IMR-90 (cell line): Measurements from ENCODE around the gene NDRG2. TPM values are rescaled to one million over a fixed set of nuclear protein-coding genes. Genes with fewer than 3 reads are reported as not detected.

Experiments used
- ATAC-seq: fragments of 200-7000 bp; cut with Tn5 transposase; 2 replicates; pipeline ENCODE4 v1.9.1; 2020; ENCODE audit warnings: low read depth, mild to moderate bottlenecking, moderate library complexity
- BruUV-seq: library from RNA; stranded (reverse); fragments of 400-500 nt; replicated peaks from 2 replicates; lab custom pipeline; 2021; lab: Mats Ljungman, UMichigan
- CTCF ChIA-PET: fragments of 300-600 bp; formaldehyde crosslinking; extraction: SDS; loops from one replicate; lab custom pipeline; 2021; ENCODE audit warnings: antibody characterized with exemption; lab: Yijun Ruan, JAX
- POLR2A ChIA-PET: fragments of 300-600 bp; sonication (Branson Sonifier 250); formaldehyde crosslinking; loops from one replicate; lab custom pipeline; 2022; ENCODE audit warnings: antibody characterized with exemption; ENCODE audit not compliant: unreplicated experiment; lab: Charles Lee
- DNase-seq: peaks from one replicate; pipeline ENCODE4 v3.0.0; 2013
- H2AFZ ChIP-seq: replicated peaks from 2 replicates; pipeline ENCODE3; 2013; ENCODE audit warnings: low read length, mild to moderate bottlenecking; ENCODE audit not compliant: poor library complexity
- H2AK5ac ChIP-seq: 2 replicates; pipeline ENCODE4 v1.6.1; 2013; ENCODE audit warnings: low read depth, low read length, inconsistent platforms
- H2AK9ac ChIP-seq: replicated peaks from 2 replicates; pipeline ENCODE3; 2013; ENCODE audit warnings: mild to moderate bottlenecking, low read depth, low read length, moderate library complexity; ENCODE audit not compliant: poor library complexity
- H2BK120ac ChIP-seq: 2 replicates; pipeline ENCODE4 v1.6.1; 2013; ENCODE audit warnings: low read depth, low read length, inconsistent platforms
- H2BK15ac ChIP-seq: 3 replicates; pipeline ENCODE4 v1.6.1; 2013; ENCODE audit warnings: low read depth, low read length, inconsistent platforms
- H2BK20ac ChIP-seq: 2 replicates; pipeline ENCODE4 v1.6.1; 2013; ENCODE audit warnings: low read depth, mild to moderate bottlenecking, inconsistent platforms, low read length, moderate library complexity
- H2BK5ac ChIP-seq: 2 replicates; pipeline ENCODE4 v1.6.1; 2013; ENCODE audit warnings: mild to moderate bottlenecking, low read depth, low read length, inconsistent platforms; ENCODE audit not compliant: poor library complexity, severe bottlenecking
- H3K14ac ChIP-seq: replicated peaks from 2 replicates; pipeline ENCODE4 v1.6.1; 2013; ENCODE audit warnings: low read depth, low read length, inconsistent platforms
- H3K18ac ChIP-seq: 2 replicates; pipeline ENCODE4 v1.6.1; 2013; ENCODE audit warnings: low read depth, low read length, control low read depth
- H3K23ac ChIP-seq: 2 replicates; pipeline ENCODE4 v1.6.1; 2013; ENCODE audit warnings: low read depth, low read length, inconsistent platforms
- H3K27ac ChIP-seq: 2 replicates; pipeline ENCODE4 v1.5.1; 2013; ENCODE audit warnings: mild to moderate bottlenecking, control low read depth, low read length; ENCODE audit not compliant: insufficient read depth
- H3K27me3 ChIP-seq: 2 replicates; pipeline ENCODE4 v1.6.1; 2013; ENCODE audit warnings: low read length; ENCODE audit not compliant: control insufficient read depth, insufficient read depth
- H3K36me3 ChIP-seq: 2 replicates; pipeline ENCODE4 v1.6.1; 2013; ENCODE audit warnings: low read length, mixed read lengths; ENCODE audit not compliant: control insufficient read depth, insufficient read depth
- H3K4ac ChIP-seq: 2 replicates; pipeline ENCODE4 v1.6.1; 2013; ENCODE audit warnings: low read depth, low read length, inconsistent platforms
- H3K4me1 ChIP-seq: 2 replicates; pipeline ENCODE4 v1.6.1; 2013; ENCODE audit warnings: low read length, mixed read lengths; ENCODE audit not compliant: control insufficient read depth, insufficient read depth
- H3K4me2 ChIP-seq: 2 replicates; pipeline ENCODE4 v1.6.1; 2013; ENCODE audit warnings: low read depth, mild to moderate bottlenecking, control low read depth, low read length, moderate library complexity
- H3K4me3 ChIP-seq: 2 replicates; pipeline ENCODE4 v1.5.1; 2013; ENCODE audit warnings: low read depth, mild to moderate bottlenecking, control low read depth, low read length, moderate library complexity; ENCODE audit not compliant: insufficient read depth
- H3K56ac ChIP-seq: 2 replicates; pipeline ENCODE4 v1.6.1; 2013; ENCODE audit warnings: low read length, inconsistent platforms; ENCODE audit not compliant: insufficient read depth; ENCODE audit errors: extremely low read depth
- H3K79me1 ChIP-seq, 2 experiments: 2 replicates each; pipeline ENCODE4 v1.6.1; 2013; ENCODE audit warnings: low read length in 2 of 2, inconsistent platforms in 1 of 2, low read depth in 1 of 2
- H3K9ac ChIP-seq: 2 replicates; pipeline ENCODE4 v1.6.1; 2013; ENCODE audit warnings: low read depth, low read length, control low read depth
- H3K9me1 ChIP-seq: 2 replicates; pipeline ENCODE4 v1.6.1; 2013; ENCODE audit warnings: low read length, inconsistent platforms; ENCODE audit not compliant: insufficient read depth
- H3K9me3 ChIP-seq: 2 replicates; pipeline ENCODE4 v1.6.1; 2013; ENCODE audit warnings: low read length; ENCODE audit not compliant: control insufficient read depth, insufficient read depth
- H4K20me1 ChIP-seq: 2 replicates; pipeline ENCODE4 v1.6.1; 2013; ENCODE audit warnings: low read length, inconsistent platforms; ENCODE audit not compliant: insufficient read depth
- H4K5ac ChIP-seq: 2 replicates; pipeline ENCODE4 v1.6.1; 2013; ENCODE audit warnings: mild to moderate bottlenecking, low read depth, low read length, control low read depth
- H4K8ac ChIP-seq, 2 experiments: 2 replicates each; pipeline ENCODE4 v1.6.1; 2013; ENCODE audit warnings: low read depth in 2 of 2, low read length in 2 of 2, control low read depth in 1 of 2, inconsistent platforms in 1 of 2
- H4K91ac ChIP-seq: 2 replicates; pipeline ENCODE4 v1.6.1; 2013; ENCODE audit warnings: low read depth, low read length, inconsistent platforms; ENCODE audit not compliant: insufficient read depth
- CHD1 ChIP-seq: IDR thresholded peaks from 2 replicates; pipeline ENCODE4 v1.6.1; 2012; ENCODE audit warnings: low read depth, low read length, improper control_type of control experiment
- FOS ChIP-seq: fragments of 150-350 bp; IDR thresholded peaks from 2 replicates; pipeline ENCODE4 v1.6.1; 2016; ENCODE audit warnings: low read depth, low read length
- MAFK ChIP-seq: IDR thresholded peaks from 2 replicates; pipeline ENCODE4 v1.6.1; 2012; ENCODE audit warnings: low read depth, low read length, improper control_type of control experiment
- POLR2A ChIP-seq: IDR thresholded peaks from 2 replicates; pipeline ENCODE4 v1.6.1; 2012; ENCODE audit warnings: mild to moderate bottlenecking, low read depth, low read length
- RFX5 ChIP-seq: IDR thresholded peaks from 2 replicates; pipeline ENCODE4 v1.8.0; 2012; ENCODE audit warnings: low read depth, mild to moderate bottlenecking, low read length, moderate library complexity
- WGBS, 2 experiments: methylation state at CpG; one replicate each; pipeline versions ENCODE4 v1.1.5 to v1.1.7; 2013; ENCODE audit warnings: missing lambda C conversion rate in 2 of 2; ENCODE audit not compliant: insufficient read length in 1 of 2; ENCODE audit errors: extremely low coverage in 2 of 2; 5-methylcytosine and 5-hydroxymethylcytosine counted together
- dilution Hi-C: fragments of 300-500 bp; cut with HindIII; formaldehyde crosslinking; loops from one replicate; pipeline ENCODE4 v1.14.3; 2018; ENCODE audit warnings: low sequenced_read_pairs; ENCODE audit not compliant: unreplicated experiment
- in situ Hi-C: fragments of 300-500 bp; cut with MboI; formaldehyde crosslinking; loops from 3 replicates; pipeline ENCODE4 v1.14.3; 2019; ENCODE audit warnings: low sequenced_read_pairs, inconsistent platforms, mixed read lengths
- intact Hi-C: fragments of 100-400 bp; cut with micrococcal nuclease; formaldehyde crosslinking; loops from 2 replicates; pipeline ENCODE4 v1.10.0; 2022
- polyA plus RNA-seq, 3 experiments: library from polyadenylated mRNA; depleted of rRNA; stranded (reverse); fragments of >200 nt; gene quantifications; 2 replicates each; pipeline ENCODE4 v1.2.3, GENCODE V29; 2012; ENCODE audit warnings: low replicate concordance in 1 of 3
- total RNA-seq: library from RNA; depleted of rRNA; stranded (reverse); fragments of >200 nt; gene quantifications from 2 replicates; pipeline ENCODE4 v1.2.3, GENCODE V29; 2012

Gene NDRG2
- total and polyA plus RNA-seq, 2 of the 4 experiments (the other 2 are of a cell fraction) = 0.36 to 1.5 TPM

DNA sequence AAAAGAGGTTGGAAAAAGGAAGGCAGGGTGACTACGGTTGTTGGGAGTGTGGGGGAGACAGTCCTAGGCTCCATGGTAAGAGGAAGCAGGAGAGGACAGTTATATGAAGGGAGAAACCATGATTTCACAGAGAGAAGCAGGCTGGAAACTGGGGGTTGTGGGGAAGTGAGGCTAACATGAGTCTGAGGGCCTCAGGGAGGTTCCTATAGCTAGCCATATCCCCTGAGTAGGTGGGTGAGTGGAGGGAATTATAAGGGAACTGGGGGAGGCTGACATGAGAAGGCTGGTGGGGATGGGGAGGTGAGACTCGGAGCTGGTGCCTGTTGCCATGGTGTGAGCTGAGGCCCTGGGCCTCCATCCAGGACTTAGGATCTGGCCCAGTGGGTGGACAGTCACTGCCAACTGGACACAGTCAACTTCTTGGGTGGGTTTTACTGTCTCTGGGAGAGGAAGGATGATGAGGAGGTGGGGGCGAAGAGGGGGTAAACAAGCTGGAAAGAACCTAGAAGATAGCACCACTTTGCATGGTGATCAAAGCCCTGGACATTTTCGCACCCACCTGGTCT, 8.4 kb upstream of the NDRG2 start:
- Histone ChIP-seq H3K9me1 (no peaks in the 10 kb centered on the region), H2AK5ac (no peak overlapping the region), H4K8ac (no peak overlapping the region), H3K9ac (no peak overlapping the region), H2BK5ac (no peak overlapping the region), H4K91ac (no peak overlapping the region), H3K27me3 (peaks cover 61% of the 10 kb centered on the region), H2AK9ac (no peak overlapping the region), H4K20me1 (no peaks in the 10 kb centered on the region), H2BK120ac (no peak overlapping the region), H3K9me3 (no peaks in the 10 kb centered on the region), H3K23ac (no peak overlapping the region), H3K14ac (no peak overlapping the region), H2BK15ac (no peak overlapping the region), H3K18ac (no peak overlapping the region), H3K4me3 (no peak overlapping the region), H3K56ac (no peak overlapping the region), H4K5ac (no peak overlapping the region), H2BK20ac (no peak overlapping the region), H3K4me2 (no peak overlapping the region), H3K36me3 (no peaks in the 10 kb centered on the region), H3K4me1 (no peaks in the 10 kb centered on the region), H2AFZ (no peak overlapping the region), H3K27ac (no peak overlapping the region), H3K4ac (no peak overlapping the region), H3K79me1 (no peaks in the 10 kb centered on the region)
- ChIA-PET CTCF (interaction anchor here (3.8 kb wide), 1 partner anchor 19 kb away, joined by 11 read pairs; no protein-coding TSS in a partner anchor), POLR2A (no interaction called here)
- in situ Hi-C loops (no loop called here), dilution Hi-C loops (no loop called here), intact Hi-C loops (no loop called here)
- no TSS peak for BruUV-seq
- ATAC-seq (no peak), DNase-seq (no peak)
- 53% methylated on average over 2 of the region's 4 CpGs; no CpG with 5 or more reads in 1 of the 2 experiments for WGBS, 2 experiments
- TF ChIP-seq POLR2A (no peak), FOS (no peak), RFX5 (no peak), MAFK (no peak), CHD1 (no peak)
